GM10266 (cell line): ENCODE measurements around the gene ZNF316.
"Not testable (repeated sequence)": the region's sequence is repeated elsewhere in the genome, so short reads cannot be mapped to it uniquely, and the experiment has no call there.

Experiments
- DNase-seq: peaks from one replicate; pipeline ENCODE4 v3.0.0; 2012; ENCODE audit errors: extremely low spot score
- CTCF ChIP-seq: IDR thresholded peaks from 2 replicates; pipeline ENCODE4 v1.5.1; 2012; ENCODE audit warnings: mild to moderate bottlenecking, low read depth; ENCODE audit not compliant: control insufficient read depth, insufficient read depth; ENCODE audit errors: missing control alignments

The ZNF316 gene

GRCh38 chr7:6654113-6654841, 17.2 kb downstream of the ZNF316 start:
- TF ChIP-seq CTCF = no peak
- no peak for DNase-seq

GRCh38 chr7:6654842-6655610, 17.9 kb downstream of the ZNF316 start:
- DNase-seq = no peak

GRCh38 chr7:6655636-6656385, 18.7 kb downstream of the ZNF316 start:
- TF ChIP-seq CTCF = no peak

More at GRCh38 chr7:6654842-6655610, 17.9 kb downstream of the ZNF316 start:
- no peak for TF ChIP-seq CTCF

DNA sequence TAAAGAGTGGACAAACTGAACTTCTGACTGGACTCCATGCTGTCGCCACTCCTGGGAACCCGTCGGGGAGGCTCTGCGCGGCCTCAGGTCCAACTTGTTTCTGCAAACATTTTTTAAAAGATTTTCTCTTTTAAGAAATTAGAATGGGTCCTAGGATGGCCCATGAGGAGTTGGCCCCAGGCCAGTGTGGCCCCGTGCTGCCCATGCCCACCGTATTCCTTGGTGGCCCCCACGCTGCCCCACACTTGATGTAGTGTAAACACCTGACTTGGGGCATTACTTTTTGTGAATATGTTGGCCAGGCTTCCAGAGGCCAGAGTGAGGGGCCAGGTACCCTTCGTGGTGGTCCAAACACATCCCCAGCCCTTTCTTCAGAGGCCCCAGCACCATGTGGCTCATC, 19.3 kb downstream of the ZNF316 start:
- DNase-seq = no peak
- no peak for TF ChIP-seq CTCF

More at GRCh38 chr7:6655636-6656385, 18.7 kb downstream of the ZNF316 start:
- no peak for DNase-seq

DNA sequence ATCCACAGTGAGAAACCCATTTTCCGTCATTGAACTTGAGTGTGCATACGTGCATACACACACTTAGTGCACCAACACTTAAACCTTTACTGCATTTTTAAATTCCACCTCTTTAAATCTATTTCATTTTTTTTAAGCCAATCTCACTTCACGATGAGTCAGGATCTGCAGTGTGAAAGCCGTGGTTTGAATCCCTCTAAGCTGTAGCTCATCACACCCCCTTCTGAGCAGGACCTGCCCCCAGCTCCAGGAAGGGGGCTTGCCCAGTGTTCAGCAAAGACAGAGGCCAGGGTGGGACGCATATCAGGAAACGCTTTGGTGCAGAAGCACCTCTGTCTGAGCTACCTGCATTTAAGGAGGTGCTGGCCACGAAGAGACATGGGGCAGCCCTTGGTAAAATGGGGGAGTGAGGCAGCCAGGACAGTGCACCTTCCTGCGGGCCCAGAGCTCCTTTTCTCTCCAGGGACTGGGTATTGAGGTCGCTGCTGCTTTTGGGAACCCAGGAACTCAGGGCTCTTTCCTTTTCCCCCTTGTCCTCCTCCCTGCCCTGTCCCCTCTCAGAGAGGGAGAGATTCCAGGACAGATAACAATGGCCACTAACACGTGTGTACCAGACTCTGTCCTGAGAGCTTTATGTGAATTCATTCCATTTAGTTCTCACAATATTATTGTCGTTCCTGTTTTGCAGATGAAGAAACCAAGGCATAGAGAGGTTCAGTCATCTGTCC, 21.7 kb downstream of the ZNF316 start:
- peak; percentile 30 for DNase-seq
- no peak for TF ChIP-seq CTCF

DNA sequence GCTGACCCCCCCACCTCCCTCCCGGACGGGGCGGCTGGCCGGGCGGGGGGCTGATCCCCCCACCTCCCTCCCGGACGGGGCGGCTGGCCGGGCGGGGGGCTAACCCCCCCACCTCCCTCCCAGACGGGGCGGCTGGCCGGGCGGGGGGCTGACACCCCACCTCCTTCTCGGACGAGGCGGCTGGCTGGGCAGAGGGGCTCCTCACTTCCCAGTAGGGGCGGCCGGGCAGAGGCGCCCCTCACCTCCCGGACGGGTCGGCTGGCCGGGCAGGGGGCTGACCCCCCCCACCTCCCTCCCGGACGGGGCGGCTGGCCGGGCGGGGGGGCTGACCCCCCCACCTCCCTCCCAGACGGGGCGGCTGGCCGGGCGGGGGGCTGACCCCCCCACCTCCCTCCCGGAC, 33.7 kb downstream of the ZNF316 start:
- not testable (repeated sequence) for DNase-seq

DNA sequence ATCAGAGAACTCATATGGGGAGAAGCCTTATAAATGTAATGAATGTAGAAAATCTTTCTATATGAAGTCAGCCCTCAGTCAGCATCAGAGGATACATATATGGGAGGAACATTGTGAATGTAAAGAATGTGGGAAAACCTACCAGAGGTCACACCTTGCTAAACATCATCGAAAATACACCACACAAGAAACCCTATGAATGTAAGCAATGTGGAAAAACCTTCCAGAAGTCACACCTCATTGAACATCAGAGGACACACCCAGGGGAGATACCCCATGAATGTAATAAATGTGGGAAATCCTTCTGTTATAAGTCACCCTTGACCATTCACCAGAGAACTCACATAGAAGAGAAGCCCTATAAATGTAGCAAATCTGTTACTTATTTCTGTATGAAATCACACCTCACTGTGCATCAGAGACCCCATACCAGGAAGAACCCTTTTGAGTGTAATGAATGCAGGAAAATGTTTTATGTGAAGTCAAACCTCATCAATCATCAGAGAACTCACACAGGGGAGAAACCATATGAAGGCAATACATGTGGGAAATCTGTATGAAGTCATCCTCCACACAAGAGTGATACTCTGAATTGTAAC, 38.8 kb downstream of the ZNF316 start:
- DNase-seq = no peak
- no peak for TF ChIP-seq CTCF
